WI38 (cell line): ENCODE results near the gene POLN.

Experiments used
- H3K4me3 ChIP-seq: 2 replicates; pipeline ENCODE4 v1.5.1; 2011; ENCODE audit warnings: low read depth, mild to moderate bottlenecking, control low read depth, low read length
- TF ChIP-seq, protein P1 (sequence below): IDR thresholded peaks from 2 replicates; pipeline ENCODE4 v1.5.1; 2012; ENCODE audit warnings: low read depth, mild to moderate bottlenecking, control low read depth, low read length

POLN gene

DNA sequence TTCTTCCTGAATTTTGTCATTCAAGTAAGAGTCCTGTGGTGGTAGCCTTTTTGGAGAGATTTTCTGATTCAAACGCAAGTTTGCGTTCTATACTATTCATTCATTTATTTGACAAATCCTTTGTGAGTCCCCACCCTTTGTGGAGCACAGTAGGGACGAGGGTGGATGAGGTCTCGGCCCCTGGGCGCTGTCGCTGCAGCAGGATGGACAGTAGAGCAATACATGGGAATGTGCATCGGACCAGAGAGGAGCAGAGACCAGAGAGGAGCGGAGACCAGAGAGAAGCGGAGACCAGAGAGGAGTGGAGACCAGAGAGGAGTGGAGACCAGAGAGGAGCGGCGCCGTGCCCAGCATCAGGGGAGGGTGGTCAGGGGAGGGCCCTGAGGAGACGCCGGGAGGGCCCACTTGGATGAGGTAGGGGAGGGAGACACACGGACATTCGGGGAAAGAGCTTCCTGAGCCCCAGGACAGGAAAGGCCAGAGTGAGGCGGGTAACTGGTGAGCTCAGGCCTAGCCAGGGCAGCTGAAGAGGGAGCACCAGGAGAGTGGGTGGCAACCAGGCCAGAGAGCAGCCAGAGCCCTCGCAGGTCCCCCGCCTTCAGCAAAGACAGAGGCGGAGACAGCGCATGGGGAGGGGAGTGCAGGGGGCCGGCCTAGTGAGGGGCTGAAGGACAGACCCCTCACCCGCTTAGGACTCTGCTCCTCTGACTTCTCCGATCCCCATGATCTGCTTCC is 115.4 kb downstream of the POLN start:
- no peak overlapping the region for H3K4me3 ChIP-seq

DNA sequence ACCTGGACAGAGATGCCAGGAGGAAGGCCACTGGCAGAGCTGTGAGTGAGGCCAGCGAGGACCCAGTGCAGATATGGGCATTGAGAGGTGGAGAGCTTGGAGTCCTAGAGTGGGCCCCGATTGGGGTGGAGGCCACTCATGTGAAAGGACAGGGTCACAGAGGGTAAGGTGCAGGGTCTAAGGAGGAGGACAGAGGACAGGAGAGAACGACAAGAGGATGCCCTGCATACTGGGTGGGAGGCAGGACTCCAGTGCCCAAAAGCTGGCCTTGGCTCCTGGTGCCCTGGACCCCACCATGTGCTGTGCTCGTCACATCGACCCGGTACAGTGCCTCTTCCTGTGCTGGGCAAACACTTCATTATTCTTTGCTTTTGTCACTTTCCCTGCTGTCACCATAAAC is 116.1 kb downstream of the POLN start:
- TF ChIP-seq, protein P1, sequence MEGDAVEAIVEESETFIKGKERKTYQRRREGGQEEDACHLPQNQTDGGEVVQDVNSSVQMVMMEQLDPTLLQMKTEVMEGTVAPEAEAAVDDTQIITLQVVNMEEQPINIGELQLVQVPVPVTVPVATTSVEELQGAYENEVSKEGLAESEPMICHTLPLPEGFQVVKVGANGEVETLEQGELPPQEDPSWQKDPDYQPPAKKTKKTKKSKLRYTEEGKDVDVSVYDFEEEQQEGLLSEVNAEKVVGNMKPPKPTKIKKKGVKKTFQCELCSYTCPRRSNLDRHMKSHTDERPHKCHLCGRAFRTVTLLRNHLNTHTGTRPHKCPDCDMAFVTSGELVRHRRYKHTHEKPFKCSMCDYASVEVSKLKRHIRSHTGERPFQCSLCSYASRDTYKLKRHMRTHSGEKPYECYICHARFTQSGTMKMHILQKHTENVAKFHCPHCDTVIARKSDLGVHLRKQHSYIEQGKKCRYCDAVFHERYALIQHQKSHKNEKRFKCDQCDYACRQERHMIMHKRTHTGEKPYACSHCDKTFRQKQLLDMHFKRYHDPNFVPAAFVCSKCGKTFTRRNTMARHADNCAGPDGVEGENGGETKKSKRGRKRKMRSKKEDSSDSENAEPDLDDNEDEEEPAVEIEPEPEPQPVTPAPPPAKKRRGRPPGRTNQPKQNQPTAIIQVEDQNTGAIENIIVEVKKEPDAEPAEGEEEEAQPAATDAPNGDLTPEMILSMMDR: no peak
- H3K4me3 ChIP-seq: no peak overlapping the region

More for the DNA sequence above, 115.4 kb downstream of the POLN start:
- TF ChIP-seq, protein P1: no peak

DNA sequence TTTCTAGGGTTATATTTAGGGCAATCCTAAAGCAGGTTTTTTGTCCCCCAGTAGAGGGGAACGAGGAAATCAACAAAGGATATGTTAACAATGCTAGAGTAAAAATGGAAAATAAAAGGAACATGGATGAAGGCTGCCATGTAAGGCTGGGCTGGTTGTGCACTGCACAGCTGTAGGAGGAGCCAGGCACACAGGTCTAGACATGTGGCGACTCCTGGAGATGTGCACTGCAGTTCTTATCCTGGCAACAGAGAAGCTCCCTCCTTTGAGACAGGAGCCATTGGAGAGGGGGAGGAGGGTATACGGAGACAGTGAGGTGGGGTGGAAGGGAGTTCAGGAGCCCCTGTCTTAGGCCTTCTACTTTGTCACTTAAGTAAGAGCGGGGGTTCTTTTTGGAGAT is 116.9 kb downstream of the POLN start:
- H3K4me3 ChIP-seq: no peak overlapping the region
- TF ChIP-seq, protein P1: no peak

DNA sequence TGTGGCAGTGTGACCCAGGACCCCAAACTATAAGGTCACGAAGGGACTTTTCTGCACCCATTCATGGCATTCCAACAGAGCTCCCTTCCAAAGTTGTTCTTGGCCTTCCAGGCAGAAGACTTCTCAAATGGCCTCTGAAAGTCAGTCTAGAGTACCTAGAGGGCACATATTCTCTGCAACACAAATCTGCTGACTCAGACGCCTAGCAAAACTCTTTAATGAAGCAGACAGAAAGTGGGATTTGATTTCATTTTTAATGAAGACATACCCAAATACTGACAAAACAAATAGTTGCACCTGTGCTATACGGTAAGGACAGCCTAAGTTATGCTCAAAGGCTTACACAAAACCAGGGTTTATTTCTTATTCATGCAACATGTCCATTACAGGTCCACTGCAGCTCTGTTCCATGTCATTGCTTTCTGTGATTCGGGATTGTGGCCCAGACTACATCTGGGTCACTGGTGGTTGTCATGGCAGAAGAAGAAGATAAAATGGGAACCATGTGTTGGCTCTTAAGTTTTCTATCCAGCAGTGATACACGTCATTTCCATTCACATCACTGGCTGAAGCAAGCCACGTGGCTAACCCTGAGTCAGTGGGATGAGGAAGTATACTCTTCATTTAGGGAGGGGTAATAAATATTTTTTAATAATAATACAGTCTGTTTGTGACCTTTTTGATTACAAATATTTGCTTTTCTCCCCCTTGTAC is 125.1 kb downstream of the POLN start:
- no peak overlapping the region for H3K4me3 ChIP-seq
- TF ChIP-seq, protein P1: no peak

DNA sequence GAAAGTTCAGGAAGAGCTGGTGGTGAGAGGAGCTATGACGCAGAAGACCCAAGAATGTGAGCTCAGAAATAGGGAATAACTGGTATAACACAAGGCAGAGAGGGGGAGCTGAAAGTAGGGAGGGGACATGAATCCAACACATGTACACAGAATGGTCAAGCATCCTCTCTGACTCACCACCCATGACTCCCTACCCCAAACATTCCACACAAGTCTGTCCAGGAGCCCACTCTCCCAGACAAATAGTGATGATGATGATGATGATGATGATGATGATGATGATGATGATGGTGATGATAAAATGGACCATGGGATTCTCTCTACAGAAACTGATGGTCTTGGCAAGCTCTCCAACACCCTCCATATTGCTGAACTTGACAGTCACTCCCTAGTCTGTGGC is 136.4 kb downstream of the POLN start:
- H3K4me3 ChIP-seq: no peak overlapping the region
- TF ChIP-seq, protein P1: no peak

DNA sequence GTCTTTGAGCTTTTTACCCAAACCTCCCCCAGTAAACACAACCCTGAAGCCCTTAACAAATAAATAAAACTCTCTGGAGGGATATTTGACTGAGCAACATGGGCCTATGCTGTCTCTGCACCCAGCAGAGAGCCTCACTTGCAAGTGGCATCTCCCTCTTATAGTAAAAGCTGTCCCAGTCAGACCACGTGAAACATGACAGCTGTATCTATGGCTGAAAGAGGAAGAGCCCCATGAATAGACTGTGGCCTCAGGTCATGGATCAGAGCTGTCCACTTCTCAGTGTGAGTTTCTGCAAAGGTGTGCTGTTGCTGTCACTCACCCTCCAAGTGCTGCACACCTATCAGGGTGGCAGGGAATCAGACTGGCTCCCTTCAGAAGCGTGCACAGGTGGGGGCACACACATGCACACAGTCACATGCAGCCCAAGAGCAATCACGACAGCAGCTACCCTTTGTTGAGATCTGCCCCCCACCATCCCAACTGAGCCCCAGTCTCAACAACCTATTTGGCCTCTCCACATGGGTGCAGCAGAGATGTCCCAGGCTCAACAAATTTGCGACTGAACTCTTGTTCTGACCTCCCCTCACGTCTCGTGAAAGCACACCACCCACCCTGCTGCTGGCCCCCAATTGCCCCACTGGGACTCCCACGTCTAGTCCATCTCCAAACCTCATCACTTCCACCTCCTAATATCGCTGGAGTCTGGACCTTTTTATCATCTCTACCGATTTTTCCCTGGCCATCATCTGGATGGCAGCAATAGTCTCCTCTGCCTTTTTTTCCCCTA is 137.2 kb downstream of the POLN start:
- TF ChIP-seq, protein P1: no peak
- H3K4me3 ChIP-seq: no peak overlapping the region
